Gastroesophageal sphincter (tissue), 4 donors: ENCODE measurements around the gene ATP12A. TPM values are rescaled to one million over a fixed set of nuclear protein-coding genes. Genes with fewer than 3 reads are reported as not detected.

Experiments used
- ATAC-seq: fragments of 150-250 bp; one replicate; pipeline ENCODE4 v1.9.1; 2016; ENCODE audit warnings: mild to moderate bottlenecking, moderate library complexity
- H3K27ac ChIP-seq, 4 donors: fragments of 200-600 bp; sonication (generic) in 3 of 4; 1 replicate in 3 of 4; 2 replicates in 1 of 4; pipeline ENCODE4 v1.5.1; 2016 to 2019
- H3K27me3 ChIP-seq: fragments of 200-600 bp; sonication (generic); one replicate; pipeline ENCODE4 v1.5.1; 2019
- H3K36me3 ChIP-seq, 2 donors: fragments of 200-600 bp; sonication (generic); one replicate each; pipeline ENCODE4 v1.5.1; 2019; ENCODE audit warnings: control low read depth in 1 of 2
- H3K4me1 ChIP-seq, 3 donors: fragments of 200-600 bp; sonication (generic); 1 replicate in 2 of 3; 2 replicates in 1 of 3; pipeline ENCODE4 v1.5.1; 2016 to 2019; ENCODE audit warnings: control low read depth in 2 of 3
- H3K4me3 ChIP-seq, 2 donors: fragments of 200-600 bp; sonication (generic); one replicate each; pipeline ENCODE4 v1.5.1; 2019; ENCODE audit warnings: mild to moderate bottlenecking in 1 of 2, moderate library complexity in 1 of 2
- H3K9me3 ChIP-seq, 3 donors: fragments of 200-600 bp; sonication (generic); one replicate each; pipeline ENCODE4 v1.5.1; 2017 to 2019; ENCODE audit warnings: control low read depth in 2 of 3
- EP300 ChIP-seq: sonication (generic); formaldehyde crosslinking; IDR thresholded peaks from one replicate; pipeline ENCODE4 v1.6.1; 2017; ENCODE audit warnings: antibody characterized with exemption, mild to moderate bottlenecking
- POLR2A ChIP-seq, 2 donors: fragments of 450-650 bp; IDR thresholded peaks; one replicate each; pipeline ENCODE4 v1.6.1; 2017; ENCODE audit warnings: antibody characterized with exemption in 2 of 2, mild to moderate bottlenecking in 2 of 2, moderate library complexity in 1 of 2
- POLR2AphosphoS5 ChIP-seq: sonication (generic); formaldehyde crosslinking; IDR thresholded peaks from one replicate; pipeline ENCODE4 v1.6.1; 2017; ENCODE audit warnings: antibody characterized with exemption
- WGBS, 2 donors: methylation state at CpG; one replicate each; pipeline ENCODE4 v1.1.5; 2018; ENCODE audit warnings: low coverage in 1 of 2; 5-methylcytosine and 5-hydroxymethylcytosine counted together
- total RNA-seq, 4 donors: library from RNA; depleted of rRNA; stranded (reverse); fragments of >200 nt; gene quantifications; one replicate each; pipeline ENCODE4 v1.1.0, GENCODE V29; 2016
- TF ChIP-seq, protein P1 (sequence below), 4 experiments: fragments of 200-600 bp in 2 of 4; fragments of 450-650 bp in 2 of 4; sonication (generic) in 1 of 4; IDR thresholded peaks; one replicate each; pipeline ENCODE4 v1.5.1; 2017 to 2019; ENCODE audit warnings: antibody characterized with exemption in 4 of 4, mild to moderate bottlenecking in 2 of 4, moderate library complexity in 2 of 4

The ATP12A gene
- total RNA-seq, 4 donors from 2014 or later: 0.22 TPM; not detected in 3

DNA sequence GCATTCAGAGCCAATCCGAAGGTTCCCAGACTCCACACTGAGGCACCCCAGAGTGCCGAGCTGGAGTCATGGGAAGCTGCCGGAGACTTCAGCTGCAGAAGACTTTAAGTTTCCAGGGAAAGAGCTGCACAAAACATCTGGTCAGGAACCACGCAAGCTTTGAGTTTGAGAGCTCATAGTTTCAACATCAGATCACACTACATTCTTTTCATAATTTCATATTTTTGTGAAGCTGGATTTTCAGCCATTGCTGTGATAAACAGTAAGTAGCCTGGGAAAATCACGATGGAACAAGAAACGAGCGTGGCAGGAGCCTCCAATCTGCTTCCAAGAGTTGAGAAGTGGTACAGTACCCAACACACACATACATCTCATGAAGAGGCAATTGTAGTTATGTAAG is 25.5 kb upstream of the ATP12A start:
- no peak overlapping the region for H3K4me3 ChIP-seq

DNA sequence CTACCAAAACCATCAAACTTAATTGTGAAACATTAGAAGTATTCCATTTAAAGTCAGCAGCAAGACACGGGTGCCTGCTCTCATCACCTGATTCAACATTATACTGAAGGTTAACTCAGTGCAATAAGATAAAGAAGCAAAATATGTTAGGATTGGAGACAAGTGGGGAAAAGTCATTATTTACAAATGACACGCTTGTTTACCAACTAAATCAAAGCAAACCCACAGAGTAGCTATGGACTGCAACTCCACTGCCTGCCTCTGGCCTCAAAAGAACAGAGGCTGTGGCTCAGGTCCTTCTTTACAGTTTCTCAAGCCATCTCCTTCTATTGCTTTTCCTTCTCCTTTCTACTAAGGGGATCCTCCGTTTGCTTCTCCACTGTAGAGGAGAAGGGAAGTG is 21.0 kb upstream of the ATP12A start:
- TF ChIP-seq EP300 (no peak), POLR2AphosphoS5 (no peak), POLR2A (IDR thresholded peaks at IDR 0.05) (no peak)
- TF ChIP-seq, protein P1, sequence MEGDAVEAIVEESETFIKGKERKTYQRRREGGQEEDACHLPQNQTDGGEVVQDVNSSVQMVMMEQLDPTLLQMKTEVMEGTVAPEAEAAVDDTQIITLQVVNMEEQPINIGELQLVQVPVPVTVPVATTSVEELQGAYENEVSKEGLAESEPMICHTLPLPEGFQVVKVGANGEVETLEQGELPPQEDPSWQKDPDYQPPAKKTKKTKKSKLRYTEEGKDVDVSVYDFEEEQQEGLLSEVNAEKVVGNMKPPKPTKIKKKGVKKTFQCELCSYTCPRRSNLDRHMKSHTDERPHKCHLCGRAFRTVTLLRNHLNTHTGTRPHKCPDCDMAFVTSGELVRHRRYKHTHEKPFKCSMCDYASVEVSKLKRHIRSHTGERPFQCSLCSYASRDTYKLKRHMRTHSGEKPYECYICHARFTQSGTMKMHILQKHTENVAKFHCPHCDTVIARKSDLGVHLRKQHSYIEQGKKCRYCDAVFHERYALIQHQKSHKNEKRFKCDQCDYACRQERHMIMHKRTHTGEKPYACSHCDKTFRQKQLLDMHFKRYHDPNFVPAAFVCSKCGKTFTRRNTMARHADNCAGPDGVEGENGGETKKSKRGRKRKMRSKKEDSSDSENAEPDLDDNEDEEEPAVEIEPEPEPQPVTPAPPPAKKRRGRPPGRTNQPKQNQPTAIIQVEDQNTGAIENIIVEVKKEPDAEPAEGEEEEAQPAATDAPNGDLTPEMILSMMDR (IDR thresholded peaks at IDR 0.05): no peak
- 75 to 77% methylated on average over 3 of the region's 3 CpGs for WGBS, 2 donors

More for the DNA sequence above, 25.5 kb upstream of the ATP12A start:
- no peaks in the 10 kb centered on the region for H3K36me3 ChIP-seq
- no peak overlapping the region for H3K27ac ChIP-seq
- ATAC-seq: no peak
- no peaks in the 10 kb centered on the region for H3K4me1 ChIP-seq
- WGBS, 2 donors: 56 to 74% methylated on average over 7 of the region's 7 CpGs
- TF ChIP-seq POLR2AphosphoS5: no peak
- H3K9me3 ChIP-seq: no peaks in the 10 kb centered on the region
- H3K27me3 ChIP-seq: peaks cover 5% of the 10 kb centered on the region

DNA sequence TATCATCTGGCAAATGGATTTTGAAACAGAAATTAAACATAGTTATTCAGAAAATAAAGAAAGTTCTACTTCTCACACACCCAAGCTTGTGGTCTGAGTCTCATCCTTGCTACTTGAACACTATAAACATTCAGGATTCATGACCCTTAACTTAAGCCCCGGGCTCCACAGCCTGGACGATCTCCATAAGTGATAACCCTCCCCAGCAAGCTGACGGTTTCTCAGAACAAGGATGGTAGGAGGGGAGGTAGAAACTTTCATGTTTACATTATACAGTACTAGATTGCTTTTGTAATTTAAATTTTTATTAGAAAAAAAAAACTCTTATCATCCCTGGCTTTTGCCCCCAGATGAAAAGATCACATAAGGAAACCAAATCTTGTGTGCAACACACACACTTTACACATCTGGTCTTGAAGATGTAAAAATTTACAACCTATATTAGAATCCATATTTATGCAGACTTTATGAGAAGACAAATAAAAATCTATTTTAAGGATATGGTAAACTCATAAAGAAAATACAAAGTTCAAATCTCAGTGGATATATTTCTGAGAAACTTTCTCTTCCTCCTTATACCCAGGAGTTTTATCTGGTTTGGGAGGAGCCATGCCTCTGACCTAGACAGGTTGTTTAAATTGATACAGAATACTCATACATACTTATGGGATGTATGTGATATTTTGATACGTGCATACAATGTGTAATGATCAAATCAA is 20.0 kb upstream of the ATP12A start:
- H3K4me1 ChIP-seq: no peaks in the 10 kb centered on the region
- no peak overlapping the region for H3K27ac ChIP-seq
- no peaks in the 10 kb centered on the region for H3K27me3 ChIP-seq
- TF ChIP-seq, protein P1 (IDR thresholded peaks at IDR 0.05): no peak
- TF ChIP-seq EP300: no peak
- no peak for TF ChIP-seq POLR2A (IDR thresholded peaks at IDR 0.05)
- no peak for TF ChIP-seq POLR2AphosphoS5
- no peak overlapping the region for H3K4me3 ChIP-seq
- ATAC-seq: no peak
- H3K9me3 ChIP-seq: no peaks in the 10 kb centered on the region
- no peaks in the 10 kb centered on the region for H3K36me3 ChIP-seq
- WGBS, 2 donors: 24 to 60% methylated on average over 4 of the region's 4 CpGs

More for the DNA sequence above, 21.0 kb upstream of the ATP12A start:
- H3K4me1 ChIP-seq: no peaks in the 10 kb centered on the region
- H3K36me3 ChIP-seq: no peaks in the 10 kb centered on the region
- H3K27ac ChIP-seq: no peak overlapping the region
- ATAC-seq: no peak
- no peaks in the 10 kb centered on the region for H3K27me3 ChIP-seq
- H3K4me3 ChIP-seq: no peak overlapping the region
- H3K9me3 ChIP-seq: no peaks in the 10 kb centered on the region

DNA sequence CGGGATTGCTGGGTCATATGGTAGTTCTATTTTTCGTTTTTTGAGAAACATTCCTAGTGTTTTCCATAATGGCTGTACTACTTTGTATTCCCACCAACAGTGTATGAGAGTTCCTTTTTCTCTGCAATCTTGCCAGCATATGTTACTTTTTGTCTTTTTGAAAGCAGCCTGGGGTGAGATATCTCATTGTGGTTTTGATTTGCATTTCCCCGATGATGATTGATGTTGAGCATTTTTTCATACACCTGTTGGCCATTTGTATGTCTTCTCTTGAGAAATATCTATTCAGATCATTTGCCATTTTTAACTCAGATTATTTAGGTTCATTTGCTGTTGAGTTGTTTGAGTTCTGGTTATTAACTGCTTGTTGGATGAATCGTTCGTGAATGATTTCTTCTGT is 18.5 kb upstream of the ATP12A start:
- peaks cover 10% of the 10 kb centered on the region for H3K27me3 ChIP-seq
- no peak overlapping the region for H3K27ac ChIP-seq
- H3K36me3 ChIP-seq: no peaks in the 10 kb centered on the region
- no peak overlapping the region for H3K4me3 ChIP-seq
- H3K4me1 ChIP-seq: no peaks in the 10 kb centered on the region
- 50 to 56% methylated on average over 5 of the region's 5 CpGs for WGBS, 2 donors
- no peak for ATAC-seq
- TF ChIP-seq POLR2AphosphoS5: no peak
- TF ChIP-seq, protein P1 (IDR thresholded peaks at IDR 0.05): no peak
- no peak for TF ChIP-seq POLR2A (IDR thresholded peaks at IDR 0.05)
- no peak for TF ChIP-seq EP300
- H3K9me3 ChIP-seq: no peaks in the 10 kb centered on the region

DNA sequence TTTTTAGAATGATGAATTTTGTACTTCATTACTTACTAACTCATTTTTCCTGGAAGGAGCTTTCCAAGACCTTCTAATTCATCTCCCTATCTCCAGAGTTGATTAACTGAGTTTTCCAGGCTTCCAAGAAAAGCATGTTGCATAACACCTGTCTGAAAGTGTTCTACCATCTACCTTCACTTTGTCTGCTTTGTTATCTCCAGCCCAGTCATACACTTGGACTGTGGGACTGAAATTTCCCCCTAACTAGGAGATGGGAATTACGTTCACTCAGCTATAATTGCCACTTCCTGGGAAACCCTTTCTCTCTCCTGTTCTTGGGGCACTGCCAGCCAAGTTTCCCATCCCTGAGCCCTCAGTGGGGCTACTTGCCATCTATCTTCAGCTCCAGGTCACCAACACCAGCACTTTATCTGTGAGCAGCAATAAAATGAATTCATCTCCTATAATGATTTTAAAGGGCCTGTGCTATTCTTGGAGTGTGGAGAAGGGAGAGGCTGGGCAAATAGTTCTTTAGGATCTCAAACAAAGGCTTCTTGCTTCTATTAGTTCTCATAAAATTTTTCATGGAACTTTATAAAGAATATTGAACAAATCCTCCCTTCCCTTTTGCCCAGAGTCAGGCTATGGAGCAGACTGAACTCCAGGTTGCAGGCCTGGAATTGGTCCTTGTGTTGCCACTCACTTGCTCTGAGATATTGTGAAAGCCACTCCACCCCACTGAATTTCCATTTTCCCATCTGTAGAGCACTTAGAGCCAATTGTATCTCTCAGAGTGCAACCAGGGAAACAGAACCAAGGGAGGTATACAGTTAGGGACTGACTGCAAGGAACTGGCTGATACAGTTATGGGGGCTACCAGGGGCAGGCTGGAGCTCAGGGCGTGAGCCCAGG is 17.8 kb upstream of the ATP12A start:
- H3K4me1 ChIP-seq: no peaks in the 10 kb centered on the region
- H3K4me3 ChIP-seq: no peak overlapping the region
- no peaks in the 10 kb centered on the region for H3K9me3 ChIP-seq
- H3K27ac ChIP-seq: no peak overlapping the region
- peaks cover 10% of the 10 kb centered on the region for H3K27me3 ChIP-seq
- 56 to 100% methylated on average over 1 of the region's 2 CpGs for WGBS, 2 donors
- no peaks in the 10 kb centered on the region for H3K36me3 ChIP-seq
- TF ChIP-seq EP300: no peak
- TF ChIP-seq, protein P1 (IDR thresholded peaks at IDR 0.05): no peak
- no peak for TF ChIP-seq POLR2A (IDR thresholded peaks at IDR 0.05)
- TF ChIP-seq POLR2AphosphoS5: no peak
- ATAC-seq: no peak
